Upper lobe of right lung (tissue), 1 donor: ENCODE data around the gene MIER2. TPM values are rescaled to one million over a fixed set of nuclear protein-coding genes. Genes with fewer than 3 reads are reported as not detected.

Experiments
- ATAC-seq: fragments of 200-7000 bp; cut with Tn5 transposase; one replicate; pipeline ENCODE4 v1.9.1; 2020; ENCODE audit warnings: mild to moderate bottlenecking, moderate library complexity
- DNase-seq: peaks from one replicate; pipeline ENCODE4 v3.0.0-alpha.2; 2020
- H3K27ac ChIP-seq: fragments of 200-600 bp; one replicate; pipeline ENCODE4 v1.8.0; 2022
- H3K27me3 ChIP-seq: fragments of 200-600 bp; one replicate; pipeline ENCODE4 v1.8.0; 2022; ENCODE audit warnings: mild to moderate bottlenecking
- H3K36me3 ChIP-seq: fragments of 200-600 bp; one replicate; pipeline ENCODE4 v1.8.0; 2022
- H3K4me1 ChIP-seq: fragments of 200-600 bp; one replicate; pipeline ENCODE4 v1.8.0; 2022
- H3K4me3 ChIP-seq: fragments of 200-600 bp; one replicate; pipeline ENCODE4 v1.8.0; 2022; ENCODE audit warnings: mild to moderate bottlenecking
- H3K9me3 ChIP-seq: fragments of 200-600 bp; one replicate; pipeline ENCODE4 v1.8.0; 2022
- CTCF ChIP-seq: fragments of 200-600 bp; IDR thresholded peaks from one replicate; pipeline ENCODE4 v1.8.0; 2022; ENCODE audit warnings: antibody characterized with exemption
- intact Hi-C: fragments of 100-400 bp; cut with DNase I; formaldehyde crosslinking; loops from one replicate; pipeline ENCODE4 v1.11.0; 2022
- total RNA-seq: library from RNA; stranded (reverse); fragmentation: NEBNext Ultra II Directional; extraction: Animal tissue kit (Norgen Biotek cat#: 25700); gene quantifications from one replicate; pipeline ENCODE4 v1.2.1, GENCODE V29; 2021
- donor health status: DM: no; HTN: yes; CAD: no; lungs with severe emphysema.

MIER2 gene
- total RNA-seq, 1 donor from 2014 or later, result 43.1 TPM

GRCh38 chr19:334296-335071 lies 10.1 kb downstream of the MIER2 start:
- ATAC-seq, result peak; percentile 10
- DNase-seq, result peak; percentile 40
- no peaks in the 10 kb centered on the region for H3K9me3 ChIP-seq
- H3K4me3 ChIP-seq, result no peak overlapping the region
- no peak overlapping the region for H3K27ac ChIP-seq
- H3K36me3 ChIP-seq, result peaks cover 38% of the 10 kb centered on the region
- no peaks in the 10 kb centered on the region for H3K27me3 ChIP-seq
- no peaks in the 10 kb centered on the region for H3K4me1 ChIP-seq
- TF ChIP-seq CTCF, result no peak
- intact Hi-C loops, result no loop called here

GRCh38 chr19:330503-330902 lies 14.1 kb downstream of the MIER2 start:
- ATAC-seq (no peak), DNase-seq (peak; percentile 16)
- Histone ChIP-seq H3K27ac (no peak overlapping the region), H3K4me1 (no peaks in the 10 kb centered on the region), H3K4me3 (no peak overlapping the region), H3K27me3 (no peaks in the 10 kb centered on the region), H3K9me3 (no peaks in the 10 kb centered on the region), H3K36me3 (peaks cover 74% of the 10 kb centered on the region)
- no peak for TF ChIP-seq CTCF
- intact Hi-C loops, result no loop called here

GRCh38 chr19:329876-330275 lies 14.7 kb downstream of the MIER2 start:
- peak; percentile 19 for DNase-seq

GRCh38 chr19:328025-328505 lies 16.5 kb downstream of the MIER2 start:
- Histone ChIP-seq H3K9me3 (no peaks in the 10 kb centered on the region), H3K36me3 (peaks cover 68% of the 10 kb centered on the region), H3K27ac (no peak overlapping the region), H3K4me1 (no peaks in the 10 kb centered on the region), H3K27me3 (no peaks in the 10 kb centered on the region), H3K4me3 (no peak overlapping the region)
- TF ChIP-seq CTCF, result no peak
- intact Hi-C loops, result no loop called here
- no peak for DNase-seq
- ATAC-seq, result no peak

More at GRCh38 chr19:329876-330275, 14.7 kb downstream of the MIER2 start:
- Histone ChIP-seq H3K27me3 (no peaks in the 10 kb centered on the region), H3K36me3 (peaks cover 74% of the 10 kb centered on the region), H3K4me3 (no peak overlapping the region), H3K27ac (no peak overlapping the region), H3K9me3 (no peaks in the 10 kb centered on the region), H3K4me1 (no peaks in the 10 kb centered on the region)
- no peak for ATAC-seq
- intact Hi-C loops, result no loop called here
- TF ChIP-seq CTCF, result no peak

GRCh38 chr19:327291-328024 lies 17.1 kb downstream of the MIER2 start:
- Histone ChIP-seq H3K36me3 (peaks cover 68% of the 10 kb centered on the region), H3K27ac (no peak overlapping the region), H3K4me1 (no peaks in the 10 kb centered on the region), H3K9me3 (no peaks in the 10 kb centered on the region), H3K4me3 (no peak overlapping the region), H3K27me3 (no peaks in the 10 kb centered on the region)
- DNase-seq (peak; percentile 63), ATAC-seq (no peak)
- intact Hi-C loops, result no loop called here
- TF ChIP-seq CTCF, result no peak
